Caki2 (cell line): Measurements from ENCODE around the gene CLIC4. TPM values are rescaled to one million over a fixed set of nuclear protein-coding genes. Genes with fewer than 3 reads are reported as not detected.
"Not testable (repeated sequence)": the region's sequence is repeated elsewhere in the genome, so short reads cannot be mapped to it uniquely, and the experiment has no call there.

Experiments
- DNase-seq: peaks from one replicate; pipeline ENCODE4 v3.0.0-alpha.2; 2015; ENCODE audit warnings: low read depth
- in situ Hi-C: cut with HindIII; loops from 2 replicates; pipeline ENCODE4 v1.10.0; 2016; ENCODE audit warnings: low sequenced_read_pairs, low pct_unique_long_range_greater_than_20kb, mixed read lengths
- total RNA-seq: library from RNA; depleted of rRNA; stranded (reverse); fragments of >200 nt; shearing (Covaris generic); gene quantifications from 2 replicates; pipeline ENCODE4 v1.2.3, GENCODE V29; 2014; ENCODE audit warnings: low replicate concordance

Gene CLIC4
- total RNA-seq, 1 experiment from 2014 or later, result 29.5 TPM

DNA sequence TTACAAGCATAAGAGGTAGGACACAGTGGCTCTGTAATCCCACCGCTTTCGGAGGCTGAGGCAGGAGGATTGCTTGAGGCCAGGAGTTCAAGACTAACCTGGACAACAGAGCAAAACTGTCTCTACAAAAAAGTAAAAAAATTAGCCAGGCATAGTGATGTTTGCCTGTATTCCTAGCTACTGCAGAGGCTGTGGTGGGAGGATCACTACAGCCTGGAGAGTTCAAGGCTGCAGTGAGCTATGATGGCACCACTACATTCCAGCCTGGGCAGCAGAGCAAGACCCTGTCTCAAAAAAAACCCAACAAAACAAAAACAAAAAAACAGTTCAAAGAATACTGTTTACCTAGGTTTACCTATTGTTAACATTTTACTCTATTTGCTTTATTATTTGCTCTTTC lies 37.4 kb downstream of the CLIC4 start:
- in situ Hi-C loops, result no loop called here
- DNase-seq, result no peak

DNA sequence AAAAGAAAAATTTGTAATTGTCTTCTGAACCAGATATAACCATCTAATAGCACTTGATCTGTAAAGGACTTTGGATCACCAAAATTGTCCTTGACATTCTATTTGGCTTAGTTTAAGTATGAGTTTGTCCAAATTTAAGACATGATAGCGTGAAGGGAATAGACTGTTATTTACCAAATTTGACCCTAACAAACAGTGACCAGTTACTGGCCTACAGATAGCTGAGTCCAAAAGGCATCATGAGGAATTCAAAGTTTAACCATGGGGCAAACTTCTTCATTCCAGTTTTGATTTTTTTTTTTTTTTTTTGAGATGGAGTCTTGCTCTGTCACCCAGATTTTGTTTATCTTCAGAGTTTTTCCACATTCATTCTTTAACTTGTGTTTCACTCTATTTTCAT lies 38.5 kb downstream of the CLIC4 start:
- in situ Hi-C loops, result no loop called here
- DNase-seq, result no peak

DNA sequence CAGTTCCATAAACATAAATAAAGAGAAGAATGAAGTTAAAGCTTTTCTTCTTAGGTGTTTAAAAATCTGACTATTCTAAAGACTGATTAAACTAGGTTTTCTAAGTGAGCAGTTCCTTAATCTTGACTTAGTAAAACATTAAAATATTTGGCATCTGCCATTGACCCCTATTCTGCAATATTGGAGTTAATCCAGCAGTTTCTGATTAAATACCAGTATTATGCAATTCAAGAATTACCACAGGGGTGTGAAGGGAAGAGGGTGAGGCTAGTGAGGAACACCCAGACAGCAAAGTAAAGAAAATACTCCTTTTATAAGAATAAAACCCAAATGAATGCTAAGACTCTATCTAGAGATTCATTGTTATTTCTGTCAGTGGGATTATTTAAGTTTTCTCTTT lies 40.9 kb downstream of the CLIC4 start:
- in situ Hi-C loops, result no loop called here
- peak; percentile 10 for DNase-seq

DNA sequence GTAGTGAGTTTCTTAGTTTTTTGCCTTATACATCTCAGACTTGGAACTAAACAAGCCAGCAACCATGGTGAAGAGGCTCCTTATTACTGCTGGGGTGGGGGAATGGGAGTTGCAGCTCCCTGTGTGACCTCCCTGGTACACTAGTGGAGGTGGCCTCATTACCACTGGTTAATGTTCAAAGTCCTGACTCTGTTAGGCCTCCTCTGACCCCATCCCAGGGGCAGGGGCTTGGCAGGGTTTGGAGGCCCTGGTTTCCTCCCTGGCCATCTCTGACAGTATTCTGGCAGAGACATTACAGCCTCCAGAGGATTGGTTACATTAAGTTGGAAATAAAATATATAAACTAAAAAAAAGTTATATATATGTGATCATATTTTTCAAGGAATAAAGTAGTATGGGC lies 45.2 kb downstream of the CLIC4 start:
- no peak for DNase-seq
- in situ Hi-C loops, result no loop called here

DNA sequence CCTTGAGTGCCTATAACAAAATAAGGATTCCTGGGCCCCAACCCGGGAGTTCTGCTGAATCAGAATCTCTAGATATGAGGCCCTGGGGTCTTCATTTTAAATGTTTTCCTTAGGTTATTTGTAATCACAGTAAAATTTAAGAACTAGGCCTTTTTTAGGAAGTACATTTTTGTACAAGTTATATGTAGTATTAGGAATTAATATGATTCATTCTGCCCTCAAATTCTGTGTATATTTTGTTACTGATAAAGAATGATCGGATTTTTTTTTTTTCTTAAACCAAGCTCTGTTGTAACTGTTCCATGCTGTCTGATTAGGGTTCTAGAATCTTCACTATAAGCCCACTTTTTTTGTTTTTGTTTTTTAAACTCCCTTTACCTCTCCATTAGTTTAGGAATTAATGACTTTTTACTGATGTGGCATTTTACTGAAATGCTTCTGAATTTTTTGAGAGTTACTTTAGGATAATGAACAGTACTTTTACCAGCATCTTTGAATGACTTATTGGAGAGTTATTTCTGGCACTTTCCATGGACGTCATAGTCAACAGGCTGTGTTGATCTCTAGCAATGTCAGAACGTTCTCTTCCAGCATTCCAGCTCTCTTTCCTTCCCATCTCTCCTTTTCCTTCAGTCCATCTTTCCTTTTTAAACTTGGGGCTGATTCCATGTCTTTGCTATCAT lies 48.3 kb downstream of the CLIC4 start:
- DNase-seq, result no peak
- in situ Hi-C loops, result no loop called here

DNA sequence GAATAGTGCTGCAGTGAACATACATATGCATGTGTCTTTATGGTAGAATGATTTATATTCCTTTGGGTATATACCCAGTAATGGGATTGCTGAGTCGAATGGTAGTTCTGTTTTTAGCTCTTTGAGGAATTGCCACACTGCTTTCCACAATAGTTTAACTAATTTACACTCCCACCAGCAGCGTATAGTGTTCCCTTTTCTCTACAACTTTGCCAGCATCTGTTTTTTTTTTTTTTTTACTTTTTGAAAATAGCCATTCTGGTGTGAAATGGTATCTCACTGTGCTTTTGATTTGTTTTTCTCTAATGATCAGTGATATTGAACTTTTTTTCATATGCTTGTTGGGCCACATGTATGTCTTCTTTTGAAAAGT lies 48.9 kb downstream of the CLIC4 start:
- in situ Hi-C loops, DNase-seq: not testable (repeated sequence)

DNA sequence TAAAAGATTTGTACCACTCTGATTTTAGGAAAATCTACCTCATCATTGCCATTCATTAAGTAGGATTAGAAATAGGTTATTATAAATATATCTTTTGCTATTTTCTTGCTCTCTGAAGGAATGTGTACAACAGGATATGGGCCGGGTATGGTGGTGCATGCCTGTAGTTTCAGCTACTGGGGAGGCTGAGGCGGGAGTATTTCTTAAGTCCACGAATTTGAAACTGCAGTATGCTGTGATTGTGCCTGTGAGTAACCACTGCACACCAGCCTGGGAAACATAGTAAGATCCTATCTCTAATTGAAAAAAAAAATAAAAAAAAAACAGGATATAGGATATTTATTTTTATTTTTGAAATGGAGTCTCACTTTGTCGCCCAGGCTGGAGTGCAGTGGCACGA lies 50.0 kb downstream of the CLIC4 start:
- in situ Hi-C loops, result no loop called here
- no peak for DNase-seq

DNA sequence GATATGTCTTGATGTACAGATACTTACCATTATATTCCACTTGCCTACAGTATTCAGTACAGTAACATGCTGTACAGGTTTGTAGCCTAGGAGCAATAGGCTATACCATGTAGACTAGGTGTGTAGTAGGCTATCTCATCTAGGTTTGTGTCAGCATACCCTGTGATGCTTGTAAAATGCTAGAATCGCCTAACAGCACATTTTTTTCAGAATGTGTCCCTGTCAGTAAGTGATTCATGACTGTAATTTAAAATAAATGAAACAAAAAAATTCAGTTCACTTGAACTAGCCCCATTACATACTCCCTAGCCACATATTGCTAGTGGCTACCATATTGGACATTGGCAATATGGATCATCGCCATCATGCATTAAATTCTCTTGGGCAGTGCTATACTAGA lies 51.3 kb downstream of the CLIC4 start:
- no peak for DNase-seq
- in situ Hi-C loops, result no loop called here

DNA sequence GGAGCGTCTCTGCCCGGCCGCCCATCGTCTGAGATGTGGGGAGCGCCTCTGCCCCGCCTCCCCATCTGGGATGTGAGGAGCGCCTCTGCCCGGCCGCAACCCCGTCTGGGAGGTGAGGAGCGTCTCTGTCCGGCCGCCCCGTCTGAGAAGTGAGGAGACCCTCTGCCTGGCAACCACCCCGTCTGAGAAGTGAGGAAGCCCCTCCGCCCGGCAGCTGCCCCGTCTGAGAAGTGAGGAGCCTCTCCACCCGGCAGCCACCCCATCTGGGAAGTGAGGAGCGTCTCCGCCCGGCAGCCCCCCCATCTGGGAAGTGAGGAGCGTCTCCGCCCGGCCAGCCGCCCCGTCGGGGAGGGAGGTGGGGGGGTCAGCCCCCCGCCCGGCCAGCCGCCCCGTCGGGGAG lies 54.0 kb downstream of the CLIC4 start:
- DNase-seq, in situ Hi-C loops: not testable (repeated sequence)

DNA sequence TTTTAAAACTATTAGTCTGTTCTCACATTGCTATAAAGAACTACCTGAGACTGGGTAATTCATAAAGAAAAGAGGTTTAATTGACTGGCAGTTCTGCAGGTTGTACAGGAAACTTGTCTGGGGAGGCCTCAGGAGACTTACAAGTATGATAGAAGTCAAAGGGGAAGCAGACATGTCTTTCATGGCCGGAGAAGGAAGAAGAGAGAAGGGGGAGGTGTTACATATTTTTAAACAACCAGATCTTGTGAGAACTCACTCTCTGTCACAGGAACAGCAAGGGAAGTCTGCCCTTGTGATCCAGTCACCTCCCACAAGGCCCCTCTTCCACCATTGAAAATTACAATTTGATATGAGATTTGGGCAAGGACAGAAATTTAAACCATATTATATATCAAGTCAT lies 55.9 kb downstream of the CLIC4 start:
- in situ Hi-C loops, result no loop called here

DNA sequence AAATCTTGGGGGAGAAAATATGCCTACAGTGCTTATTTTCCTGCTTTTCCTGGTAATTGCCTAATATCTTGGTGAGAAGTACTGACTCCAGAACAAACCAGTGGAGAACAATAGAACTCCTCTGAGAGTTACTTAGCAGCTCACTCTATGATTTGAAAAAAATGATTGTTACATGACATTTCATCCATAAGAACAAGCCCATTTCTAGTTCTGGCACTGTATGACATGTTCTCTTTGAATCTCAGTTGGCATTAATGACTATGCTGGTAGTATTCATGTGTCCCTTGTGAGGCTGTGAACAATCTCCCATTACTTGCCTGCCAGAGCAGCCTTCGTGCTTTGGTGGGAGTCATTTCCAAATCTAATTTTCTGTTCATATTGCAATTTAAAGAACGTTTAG lies 58.0 kb downstream of the CLIC4 start:
- in situ Hi-C loops, result no loop called here
- no peak for DNase-seq

More for the DNA sequence above, 55.9 kb downstream of the CLIC4 start:
- DNase-seq, result no peak

DNA sequence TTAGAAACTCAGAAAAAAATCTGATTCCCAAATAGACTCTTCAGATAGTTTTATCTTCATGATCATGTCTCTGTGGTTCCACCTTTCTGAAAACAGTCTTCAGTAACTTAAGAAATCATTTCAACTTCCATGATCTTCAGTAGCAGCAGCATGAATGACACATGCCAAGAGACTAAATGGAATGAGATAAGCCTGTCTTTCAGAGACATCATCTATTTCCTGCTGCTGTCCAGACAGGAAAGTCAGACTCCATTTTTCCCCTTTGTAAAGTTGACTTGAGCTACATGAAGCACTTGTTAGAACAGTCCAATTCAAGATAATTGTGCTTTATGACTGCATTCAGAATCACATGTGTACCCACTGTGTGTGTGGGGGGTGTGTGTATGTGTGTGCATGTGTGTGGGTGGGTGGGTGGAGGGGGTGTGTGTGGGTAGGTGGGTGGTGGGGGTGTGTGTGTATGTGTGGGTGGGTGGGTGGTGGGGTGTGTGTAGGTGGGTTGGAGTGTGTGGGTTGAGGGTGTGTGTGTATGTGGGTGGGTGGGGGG lies 58.8 kb downstream of the CLIC4 start:
- in situ Hi-C loops, result no loop called here
- no peak for DNase-seq

DNA sequence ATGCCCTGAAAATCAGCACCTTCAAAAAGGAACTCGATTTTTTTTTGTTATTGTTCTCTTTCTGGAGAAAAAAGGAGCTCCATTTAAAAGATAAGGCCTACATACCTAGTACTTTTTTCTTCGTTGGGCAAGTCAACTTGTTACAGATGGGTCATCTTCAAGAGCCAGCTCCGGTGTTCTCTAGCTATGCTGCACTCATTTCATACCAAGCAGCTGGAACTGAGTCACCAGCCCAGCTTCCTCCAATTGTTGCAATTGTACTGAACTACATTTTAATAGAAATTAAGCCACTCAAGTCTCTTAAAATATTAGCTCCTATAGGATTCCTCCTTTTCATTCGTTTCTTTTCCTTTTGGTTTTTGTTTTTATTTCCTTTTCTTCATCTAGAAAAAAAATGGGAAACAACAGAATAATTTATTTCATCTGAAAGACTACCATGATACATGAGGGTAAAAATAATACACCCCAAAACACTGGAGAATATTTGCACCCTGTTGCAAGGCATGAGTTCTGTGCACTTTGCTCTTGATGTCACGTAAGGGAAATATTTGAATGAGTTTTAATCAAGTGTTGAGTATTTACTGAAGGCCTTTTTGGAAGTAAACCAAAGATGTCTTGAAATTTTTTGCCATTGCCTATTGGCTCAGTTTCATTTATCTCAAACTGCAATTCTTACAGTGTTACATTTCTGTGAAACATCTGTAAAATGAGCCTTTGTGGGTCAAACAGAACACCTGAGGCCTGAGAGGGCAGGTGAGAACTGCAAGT lies 60.5 kb downstream of the CLIC4 start:
- in situ Hi-C loops, result no loop called here

DNA sequence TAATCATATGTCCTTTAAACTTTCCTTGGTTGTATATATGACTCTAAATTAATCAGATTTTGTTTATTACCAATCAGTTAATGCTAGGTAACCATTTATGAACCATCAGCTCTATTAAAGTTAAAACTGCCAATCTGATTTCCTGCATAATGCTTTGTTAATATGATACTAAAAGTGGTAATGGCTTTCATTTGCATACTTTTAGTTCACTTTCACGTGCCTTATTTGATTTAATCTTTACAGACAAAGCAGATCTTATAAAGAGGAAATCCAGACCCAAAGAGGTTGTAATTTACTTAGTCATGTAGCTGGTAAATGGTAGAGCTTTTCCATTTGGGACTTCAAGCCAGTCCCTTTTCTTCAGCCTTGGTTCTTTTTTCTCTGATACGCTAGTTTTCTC lies 61.3 kb downstream of the CLIC4 start:
- no peak for DNase-seq

More for the DNA sequence above, 60.5 kb downstream of the CLIC4 start:
- no peak for DNase-seq

DNA sequence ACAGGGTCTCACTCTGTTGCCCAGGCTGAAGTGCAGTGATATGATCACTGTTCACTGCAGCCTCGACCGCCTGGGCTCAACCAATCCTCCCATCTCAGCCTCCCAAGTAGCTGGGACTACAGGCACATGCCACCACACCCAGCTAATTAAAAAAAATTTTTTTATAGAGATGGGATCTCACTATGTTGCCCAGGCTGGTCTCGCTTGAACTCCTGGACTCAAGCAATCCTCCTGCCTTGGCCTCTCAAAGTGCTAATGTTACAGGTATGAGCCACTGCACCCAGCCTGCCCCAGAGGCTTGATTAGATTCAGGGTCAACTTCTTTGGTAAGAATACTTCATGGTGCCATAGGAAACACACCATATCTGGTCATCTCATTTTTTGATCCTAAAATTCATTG lies 66.2 kb downstream of the CLIC4 start:
- DNase-seq, in situ Hi-C loops: not testable (repeated sequence)

More for the DNA sequence above, 61.3 kb downstream of the CLIC4 start:
- in situ Hi-C loops, result no loop called here

DNA sequence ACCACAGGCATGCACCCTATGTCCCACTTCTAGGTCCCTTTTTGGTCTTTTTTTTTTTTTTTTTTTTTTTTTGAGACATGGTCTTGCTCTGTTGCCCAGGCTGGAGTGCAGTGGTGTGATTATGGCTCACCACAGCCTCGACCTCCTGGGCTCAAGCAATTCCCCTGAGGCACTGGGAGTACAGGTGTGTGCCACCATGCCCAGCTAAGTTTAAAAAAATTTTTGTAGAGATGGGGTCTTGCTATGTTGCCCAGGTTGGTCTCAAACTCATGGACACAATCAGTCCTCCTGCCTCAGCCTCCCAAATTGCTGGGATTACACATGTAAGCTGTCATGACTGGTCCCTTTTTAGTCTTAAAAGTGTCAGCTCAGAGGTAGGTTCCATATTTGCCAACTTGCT lies 75.0 kb downstream of the CLIC4 start:
- DNase-seq, in situ Hi-C loops: not testable (repeated sequence)

DNA sequence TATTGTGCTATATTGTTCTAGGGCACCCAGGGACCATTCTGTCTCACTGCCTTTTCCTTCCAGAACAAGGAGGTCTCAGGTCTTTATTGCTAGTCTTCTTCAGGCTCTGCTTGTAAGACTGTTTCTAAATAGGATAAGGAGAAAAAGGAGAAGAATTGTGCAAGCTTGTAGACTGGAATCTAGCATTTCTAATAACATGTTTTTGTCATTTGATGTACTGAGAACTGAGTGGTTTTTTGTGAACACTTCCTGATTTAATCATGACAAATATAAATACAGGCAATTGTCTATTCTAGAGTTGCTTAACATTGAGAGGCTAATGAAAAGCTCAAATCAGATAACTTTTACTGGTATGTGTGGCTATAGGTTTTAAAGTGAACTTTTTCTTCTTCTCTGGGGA lies 77.6 kb downstream of the CLIC4 start:
- DNase-seq, result no peak
- in situ Hi-C loops, result no loop called here

DNA sequence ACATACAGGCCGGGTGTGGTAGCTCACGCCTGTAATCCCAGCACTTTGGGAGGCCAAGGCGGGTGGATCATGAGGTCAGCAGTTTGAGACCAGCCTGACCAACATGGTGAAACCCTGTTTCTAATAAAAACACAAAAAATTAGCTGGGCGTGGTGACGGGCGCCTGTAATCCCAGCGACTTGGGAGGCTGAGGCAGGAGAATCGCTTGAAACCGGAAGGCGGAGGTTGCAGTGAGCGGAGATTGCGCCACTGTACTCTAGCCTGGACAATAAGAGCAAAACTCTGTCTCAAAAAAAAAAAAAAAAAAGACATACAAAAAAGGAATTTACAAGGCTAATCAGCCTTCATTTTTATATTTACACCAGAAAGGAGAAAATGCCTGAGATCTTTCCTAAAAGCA lies 78.2 kb downstream of the CLIC4 start:
- in situ Hi-C loops, result not testable (repeated sequence)

DNA sequence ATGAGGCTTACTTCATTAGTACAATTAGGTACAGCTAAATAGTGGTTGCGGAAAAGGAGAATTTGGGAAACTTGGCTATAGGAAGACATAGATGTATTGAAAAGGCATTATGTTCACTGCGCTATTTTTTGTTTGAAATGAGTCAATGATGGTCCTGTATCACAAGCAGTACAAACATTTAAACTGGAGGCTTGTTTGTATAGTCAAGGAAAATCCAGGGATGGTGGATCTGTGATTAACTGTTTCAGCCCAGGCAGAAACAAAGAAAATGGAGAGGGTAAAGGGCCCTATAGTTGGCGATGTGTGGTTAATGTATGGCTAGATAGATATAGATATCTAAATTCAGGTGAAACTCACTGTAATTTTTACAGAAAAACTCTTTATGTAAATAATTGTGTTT lies 79.9 kb downstream of the CLIC4 start:
- in situ Hi-C loops, result no loop called here
- DNase-seq, result no peak

More for the DNA sequence above, 78.2 kb downstream of the CLIC4 start:
- DNase-seq, result not testable (repeated sequence)
